Erythroblast (primary cell): ENCODE results near the gene INO80.

ENCODE experiments used
- GATA1 ChIP-seq: IDR thresholded peaks from 2 replicates; pipeline ENCODE4 v1.6.1; 2011; ENCODE audit warnings: low read depth, mild to moderate bottlenecking, control low read depth, low read length, moderate library complexity
- POLR2A ChIP-seq: IDR thresholded peaks from 2 replicates; pipeline ENCODE4 v1.6.1; 2011; ENCODE audit warnings: mild to moderate bottlenecking, low read length

DNA sequence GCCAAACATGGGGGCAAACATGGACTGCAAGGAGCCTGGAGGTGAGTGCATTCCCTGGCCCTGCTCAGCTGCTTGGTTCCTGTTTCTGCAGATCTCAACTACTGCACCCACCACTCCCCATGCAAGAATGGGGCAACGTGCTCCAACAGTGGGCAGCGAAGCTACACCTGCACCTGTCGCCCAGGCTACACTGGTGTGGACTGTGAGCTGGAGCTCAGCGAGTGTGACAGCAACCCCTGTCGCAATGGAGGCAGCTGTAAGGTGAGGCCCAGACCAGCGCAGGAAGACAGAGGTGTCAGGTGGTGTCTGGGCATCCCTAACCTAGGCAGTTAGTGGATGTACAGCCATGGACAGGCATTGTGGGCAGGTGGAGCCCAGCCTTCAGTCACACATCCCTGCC, 181.6 kb downstream of the INO80 start:
- TF ChIP-seq POLR2A (no peak), GATA1 (no peak)
